SH-SY5Y (cell line): Measurements from ENCODE around the gene GALNT9.

ENCODE experiments used
- GATA2 ChIP-seq: IDR thresholded peaks from 2 replicates; pipeline ENCODE4 v1.6.1; 2011; ENCODE audit warnings: mild to moderate bottlenecking, low read depth, low read length
- GATA3 ChIP-seq: IDR thresholded peaks from 2 replicates; pipeline ENCODE4 v1.6.1; 2011; ENCODE audit warnings: low read depth, mild to moderate bottlenecking, low read length, moderate library complexity

GALNT9 gene

DNA sequence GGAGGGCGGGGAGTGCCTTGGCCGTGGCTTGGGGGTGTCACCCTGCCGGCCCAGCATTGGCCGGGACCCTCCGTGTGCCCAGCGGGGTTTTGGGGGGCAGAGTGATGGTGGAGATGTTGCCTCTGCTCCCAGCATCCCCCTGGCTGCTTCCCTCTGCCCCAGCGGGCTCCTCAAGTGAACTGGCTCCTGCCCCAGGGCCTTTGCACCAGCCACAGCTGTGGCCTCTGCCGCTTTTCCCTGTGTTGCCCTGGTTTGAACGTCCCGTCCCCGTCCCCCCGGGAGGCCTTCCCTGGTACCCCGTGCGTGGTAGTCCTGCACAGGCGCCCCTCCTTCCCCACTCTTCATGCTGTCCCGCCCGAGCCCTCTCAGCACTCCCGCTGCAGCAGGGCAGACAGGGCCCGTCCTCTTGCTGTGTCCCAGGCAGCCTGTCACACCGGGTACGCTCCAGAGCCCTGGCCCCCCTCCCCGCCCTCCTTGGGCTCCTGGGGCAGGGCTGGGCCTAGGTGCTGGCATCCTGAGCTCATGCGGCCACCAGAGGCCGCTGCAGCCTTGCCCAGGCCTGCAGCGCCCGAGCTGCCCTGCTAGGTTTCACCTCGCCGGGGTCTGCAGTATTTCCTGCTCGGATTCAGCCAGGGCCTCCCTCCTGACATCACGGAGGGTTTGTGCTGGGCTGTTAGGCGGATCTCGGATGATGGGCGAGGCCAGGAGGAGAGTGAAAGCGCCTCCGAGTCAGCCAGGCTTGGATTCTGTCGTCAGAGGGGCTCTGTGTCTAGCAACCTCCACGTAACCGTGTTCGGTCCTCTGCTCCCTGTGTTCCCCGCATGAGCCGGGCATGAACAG is 175.7 kb downstream of the GALNT9 start:
- TF ChIP-seq GATA3 (no peak), GATA2 (no peak)

DNA sequence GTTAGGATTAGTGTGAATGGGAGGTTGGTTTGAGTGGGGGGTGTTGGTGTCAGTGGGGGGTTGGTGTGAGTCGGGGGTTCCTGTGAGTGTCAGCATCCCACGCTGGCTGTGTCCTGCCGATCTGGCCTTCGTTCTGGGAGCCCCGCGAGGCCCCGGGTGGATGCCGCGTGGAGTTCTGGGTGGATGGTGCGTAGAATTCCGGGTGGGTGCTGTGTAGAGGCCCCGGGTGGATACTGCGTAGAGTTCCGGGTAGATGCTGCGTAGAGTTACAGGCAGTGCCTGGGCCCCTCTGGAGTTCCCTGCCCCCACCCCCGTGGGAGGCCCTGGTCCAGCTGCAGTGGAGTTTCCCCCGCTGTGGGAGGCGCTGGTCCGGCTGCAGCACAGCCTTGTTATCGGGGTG is 176.4 kb downstream of the GALNT9 start:
- TF ChIP-seq GATA2: no peak
- no peak for TF ChIP-seq GATA3

- TF ChIP-seq GATA3 (no peak), GATA2 (no peak)
Measured at GRCh38 chr12:132152411-132152821, 177.0 kb downstream of the GALNT9 start.

DNA sequence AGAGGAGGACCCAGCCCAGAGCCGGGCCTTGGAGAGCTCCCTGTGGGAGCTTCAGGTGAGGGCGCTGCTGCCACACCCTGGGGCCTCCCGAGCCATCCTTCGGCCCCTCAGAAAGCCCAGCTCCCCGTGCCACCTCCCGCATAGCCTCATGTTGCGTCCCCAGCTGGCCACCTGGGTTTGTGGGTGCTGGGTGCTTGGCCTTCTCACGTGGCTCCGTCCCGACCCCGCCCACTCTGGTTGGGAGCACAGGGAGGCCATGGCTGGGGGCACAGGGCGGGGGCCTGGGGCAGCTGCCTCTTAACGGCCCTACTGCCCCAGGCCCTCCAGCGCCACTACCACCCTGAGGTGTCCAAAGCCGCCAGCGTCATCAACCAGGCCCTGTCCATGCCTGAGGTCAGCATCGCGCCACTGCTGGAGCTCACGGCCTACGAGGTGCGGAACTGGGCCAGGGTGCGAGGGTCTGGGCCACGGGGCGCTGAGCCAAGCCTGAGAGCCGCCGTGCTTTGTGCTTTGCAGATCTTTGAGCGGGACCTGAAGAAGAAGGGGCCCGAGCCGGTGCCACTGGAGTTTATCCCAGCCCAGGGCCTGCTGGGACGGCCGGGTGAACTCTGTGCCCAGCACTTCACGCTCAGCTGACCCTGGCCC is 177.5 kb downstream of the GALNT9 start:
- no peak for TF ChIP-seq GATA2
- no peak for TF ChIP-seq GATA3

GRCh38 chr12:132151145-132151765 is 178.1 kb downstream of the GALNT9 start:
- no peak for TF ChIP-seq GATA3
- TF ChIP-seq GATA2: no peak

GRCh38 chr12:132150780-132151144 is 178.6 kb downstream of the GALNT9 start:
- TF ChIP-seq GATA2: no peak

DNA sequence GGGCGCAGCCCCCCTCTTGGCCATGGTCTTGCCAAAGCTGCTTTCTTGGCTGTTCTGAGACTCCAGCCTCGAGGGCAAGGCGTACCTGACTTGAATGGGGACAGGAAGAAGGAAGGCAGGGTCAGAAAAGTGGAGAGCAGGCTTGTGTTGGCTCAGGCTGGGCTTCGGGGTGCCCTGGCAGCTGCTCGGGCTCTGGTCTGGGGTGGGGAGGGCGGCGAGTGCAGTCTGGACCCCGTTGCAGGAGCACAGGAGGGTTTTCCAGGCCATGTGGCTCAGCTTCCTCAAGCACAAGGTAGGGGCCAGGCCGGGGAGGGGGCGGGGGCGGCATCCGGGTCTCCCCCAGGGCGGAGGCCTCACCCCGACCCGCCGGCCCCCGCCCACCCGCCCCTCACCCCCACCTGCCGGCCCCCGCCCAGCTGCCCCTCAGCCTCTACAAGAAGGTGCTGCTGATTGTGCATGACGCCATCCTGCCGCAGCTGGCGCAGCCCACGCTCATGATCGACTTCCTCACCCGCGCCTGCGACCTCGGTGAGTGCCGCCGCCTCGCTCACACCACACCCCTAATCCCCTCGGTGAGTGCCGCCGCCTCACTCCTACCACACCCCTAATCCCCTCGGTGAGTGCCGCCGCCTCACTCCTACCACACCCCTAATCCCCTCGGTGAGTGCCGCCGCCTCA is 180.9 kb downstream of the GALNT9 start:
- TF ChIP-seq GATA2 (no peak), GATA3 (no peak)

GRCh38 chr12:132147423-132148367 is 181.7 kb downstream of the GALNT9 start:
- TF ChIP-seq GATA2 (no peak), GATA3 (no peak)

DNA sequence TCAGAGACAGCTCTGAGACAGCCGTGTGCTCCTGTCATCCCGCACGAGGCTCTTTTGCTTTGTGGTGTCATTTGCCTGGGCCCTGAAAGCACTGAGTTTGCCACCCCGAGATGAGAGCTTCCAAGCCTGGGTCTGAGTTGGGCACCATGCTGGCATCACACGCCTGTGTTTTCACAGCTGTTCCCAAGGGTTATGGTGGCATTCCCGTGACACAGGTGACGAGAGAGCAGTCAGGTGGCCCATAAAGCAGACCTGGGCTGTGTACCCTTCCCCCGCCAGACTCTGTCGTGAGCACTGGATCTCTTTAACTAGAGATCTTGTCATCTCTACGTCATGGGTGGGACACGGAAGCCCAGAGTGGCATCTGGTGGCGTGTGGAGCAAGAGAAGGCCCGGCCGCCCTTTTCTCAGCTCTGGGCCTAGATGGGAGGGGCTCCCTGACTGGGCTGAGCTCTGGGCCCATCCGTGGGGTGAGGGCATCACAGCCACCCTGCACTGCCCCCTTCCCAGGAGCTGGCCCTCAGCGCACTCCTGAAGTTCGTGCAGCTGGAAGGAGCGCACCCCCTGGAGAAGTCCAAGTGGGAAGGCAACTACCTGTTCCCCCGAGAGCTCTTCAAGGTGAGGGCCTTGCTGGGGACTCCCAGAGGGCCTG is 182.5 kb downstream of the GALNT9 start:
- TF ChIP-seq GATA2 (no peak), GATA3 (no peak)
